Measurements from ENCODE around the gene CARD19. TPM values are rescaled to one million over a fixed set of nuclear protein-coding genes. Genes with fewer than 3 reads are reported as not detected.

The CARD19 gene
- total RNA-seq, 1 donor from 2014 or later = 35.8 TPM

DNA sequence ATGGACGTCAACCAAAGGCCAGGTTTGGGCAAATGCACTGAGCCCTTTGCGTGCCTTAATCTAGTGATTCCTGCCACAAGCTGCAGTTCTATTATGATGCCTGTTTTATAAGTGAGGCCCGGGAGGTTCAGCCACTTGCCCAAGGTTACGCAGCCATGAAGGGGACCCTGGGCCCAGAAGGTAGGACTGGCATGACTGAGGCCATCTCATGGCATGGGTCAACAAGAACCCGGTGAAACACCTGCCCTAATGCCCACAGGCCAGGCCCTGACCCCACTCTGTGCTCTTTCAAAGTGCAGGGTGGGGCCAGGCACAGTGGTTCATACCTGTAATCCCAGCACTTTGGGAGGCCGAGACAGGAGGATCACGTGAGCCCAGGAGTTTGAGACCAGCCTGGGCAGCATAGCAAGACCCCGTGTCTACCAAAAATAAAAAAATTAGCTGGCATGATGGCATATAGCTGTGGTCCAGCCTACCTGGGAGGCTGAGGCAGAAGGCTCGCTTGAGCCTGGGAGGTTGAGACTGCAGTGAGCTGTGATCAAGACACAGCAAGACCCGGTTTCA, 29.4 kb downstream of the CARD19 start:
- Mint-ChIP-seq H3K36me3 (ENCODE audit: unreplicated experiment) (peaks cover 5% of the 10 kb centered on the region), H3K4me3 (ENCODE audit: unreplicated experiment) (no peak overlapping the region), H3K27me3 (ENCODE audit: unreplicated experiment) (no peaks in the 10 kb centered on the region), H3K27ac (ENCODE audit: unreplicated experiment) (no peak overlapping the region), H3K9me3 (ENCODE audit: unreplicated experiment) (no peaks in the 10 kb centered on the region), H3K4me1 (ENCODE audit: unreplicated experiment) (peaks cover 35% of the 10 kb centered on the region)
- DNase-seq (ENCODE audit: extremely low spot score, unreplicated experiment) = no peak
- TF ChIP-seq CTCF (IDR thresholded peaks at IDR 0.05) = no peak

- no peaks in the 10 kb centered on the region for H3K9me3 Mint-ChIP-seq (ENCODE audit: unreplicated experiment)
Measured at GRCh38 chr9:93126151-93126781, 30.2 kb downstream of the CARD19 start.

DNA sequence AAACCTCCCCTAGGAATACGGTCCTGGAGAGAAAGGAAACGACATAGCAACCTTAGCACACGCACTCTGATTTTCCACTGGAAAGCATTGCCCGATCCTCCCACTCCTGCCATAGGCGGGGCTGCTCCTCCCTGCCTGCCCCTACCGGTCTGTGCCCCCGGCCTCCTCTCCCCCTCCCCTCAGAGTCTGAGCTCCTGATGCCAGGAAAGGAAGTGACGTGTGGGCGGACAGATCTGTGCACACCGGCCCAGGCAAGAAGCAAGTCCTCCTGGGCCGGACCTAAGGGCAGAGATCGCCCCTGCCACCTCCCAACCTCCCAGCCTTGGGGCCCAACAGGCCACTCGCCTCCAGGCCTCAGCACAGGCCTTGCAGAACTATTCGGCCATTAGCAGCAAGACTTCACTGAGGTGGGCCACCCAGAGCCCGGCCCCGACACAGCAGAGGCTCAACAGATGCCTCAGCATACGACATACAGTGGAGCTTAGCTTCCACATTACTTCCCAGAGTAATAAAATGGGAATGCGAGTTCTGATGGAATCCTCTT, 30.9 kb downstream of the CARD19 start:
- TF ChIP-seq CTCF (IDR thresholded peaks at IDR 0.05) = no peak
- no peak overlapping the region for H3K4me3 Mint-ChIP-seq (ENCODE audit: unreplicated experiment)
- no peak overlapping the region for H3K27ac Mint-ChIP-seq (ENCODE audit: unreplicated experiment)
- H3K4me1 Mint-ChIP-seq (ENCODE audit: unreplicated experiment) = peaks cover 47% of the 10 kb centered on the region
- no peaks in the 10 kb centered on the region for H3K27me3 Mint-ChIP-seq (ENCODE audit: unreplicated experiment)
- no peak for DNase-seq (ENCODE audit: extremely low spot score, unreplicated experiment)
- peaks cover 5% of the 10 kb centered on the region for H3K36me3 Mint-ChIP-seq (ENCODE audit: unreplicated experiment)
- H3K9me3 Mint-ChIP-seq (ENCODE audit: unreplicated experiment) = no peaks in the 10 kb centered on the region

More at GRCh38 chr9:93126151-93126781, 30.2 kb downstream of the CARD19 start:
- peaks cover 42% of the 10 kb centered on the region for H3K4me1 Mint-ChIP-seq (ENCODE audit: unreplicated experiment)
- peaks cover 5% of the 10 kb centered on the region for H3K36me3 Mint-ChIP-seq (ENCODE audit: unreplicated experiment)
- H3K27ac Mint-ChIP-seq (ENCODE audit: unreplicated experiment) = no peak overlapping the region
- H3K27me3 Mint-ChIP-seq (ENCODE audit: unreplicated experiment) = no peaks in the 10 kb centered on the region
- no peak overlapping the region for H3K4me3 Mint-ChIP-seq (ENCODE audit: unreplicated experiment)
- TF ChIP-seq CTCF (IDR thresholded peaks at IDR 0.05) = no peak
- DNase-seq (ENCODE audit: extremely low spot score, unreplicated experiment) = no peak

GRCh38 chr9:93127395-93127911, 31.4 kb downstream of the CARD19 start:
- H3K36me3 Mint-ChIP-seq (ENCODE audit: unreplicated experiment) = peaks cover 5% of the 10 kb centered on the region
- DNase-seq (ENCODE audit: extremely low spot score, unreplicated experiment) = no peak
- H3K4me3 Mint-ChIP-seq (ENCODE audit: unreplicated experiment) = no peak overlapping the region
- H3K27ac Mint-ChIP-seq (ENCODE audit: unreplicated experiment) = peak overlapping the region; percentile 82
- TF ChIP-seq CTCF (IDR thresholded peaks at IDR 0.05) = no peak
- no peaks in the 10 kb centered on the region for H3K27me3 Mint-ChIP-seq (ENCODE audit: unreplicated experiment)
- no peaks in the 10 kb centered on the region for H3K9me3 Mint-ChIP-seq (ENCODE audit: unreplicated experiment)
- H3K4me1 Mint-ChIP-seq (ENCODE audit: unreplicated experiment) = peaks cover 51% of the 10 kb centered on the region

- H3K4me1 Mint-ChIP-seq (ENCODE audit: unreplicated experiment) = peaks cover 59% of the 10 kb centered on the region
- H3K27me3 Mint-ChIP-seq (ENCODE audit: unreplicated experiment) = no peaks in the 10 kb centered on the region
- no peak for TF ChIP-seq CTCF (IDR thresholded peaks at IDR 0.05)
- no peaks in the 10 kb centered on the region for H3K9me3 Mint-ChIP-seq (ENCODE audit: unreplicated experiment)
- DNase-seq (ENCODE audit: extremely low spot score, unreplicated experiment) = no peak
- H3K27ac Mint-ChIP-seq (ENCODE audit: unreplicated experiment) = peak overlapping the region; percentile 82
- H3K36me3 Mint-ChIP-seq (ENCODE audit: unreplicated experiment) = peaks cover 5% of the 10 kb centered on the region
- H3K4me3 Mint-ChIP-seq (ENCODE audit: unreplicated experiment) = no peak overlapping the region
Measured at GRCh38 chr9:93128011-93128714, 32.1 kb downstream of the CARD19 start.
